Psoas muscle (tissue), 8 donors: ENCODE results near the gene ZNRF1. TPM values are rescaled to one million over a fixed set of nuclear protein-coding genes. Genes with fewer than 3 reads are reported as not detected.
A peak's percentile ranks its signal among the peaks of the same experiment; 100 is the strongest.

Source experiments
- ATAC-seq, 4 donors: fragments of 200-7000 bp; cut with Tn5 transposase; one replicate each; pipeline ENCODE4 v1.9.1; 2020; ENCODE audit warnings: moderate library complexity in 3 of 4, mild to moderate bottlenecking in 2 of 4
- DNase-seq, 2 donors: peaks; one replicate each; pipeline ENCODE4 v3.0.0-alpha.2; 2020
- H3K27ac ChIP-seq: fragments of 200-600 bp; one replicate; pipeline ENCODE4 v1.8.0; 2022
- H3K27me3 ChIP-seq, 3 donors: fragments of 200-600 bp in 1 of 3; one replicate each; pipeline versions ENCODE4 v1.6.1 to v1.8.0; 2013 to 2022; ENCODE audit warnings: low read length in 2 of 3, mild to moderate bottlenecking in 2 of 3, moderate library complexity in 1 of 3; ENCODE audit not compliant: insufficient read depth in 3 of 3
- H3K36me3 ChIP-seq, 2 donors: fragments of 200-600 bp in 1 of 2; one replicate each; pipeline versions ENCODE4 v1.6.1 to v1.8.0; 2013 to 2022; ENCODE audit warnings: low read depth in 1 of 2, mild to moderate bottlenecking in 1 of 2, moderate library complexity in 1 of 2; ENCODE audit not compliant: insufficient read depth in 1 of 2
- H3K4me1 ChIP-seq: fragments of 200-600 bp; one replicate; pipeline ENCODE4 v1.8.0; 2022
- H3K4me3 ChIP-seq: fragments of 200-600 bp; one replicate; pipeline ENCODE4 v1.8.0; 2022; ENCODE audit warnings: mild to moderate bottlenecking
- H3K9me3 ChIP-seq: fragments of 200-600 bp; one replicate; pipeline ENCODE4 v1.8.0; 2022
- CTCF ChIP-seq: fragments of 200-600 bp; IDR thresholded peaks from one replicate; pipeline ENCODE4 v1.8.0; 2022; ENCODE audit warnings: antibody characterized with exemption
- WGBS, 3 donors: extraction: QIAGEN DNeasy Blood & Tissue Kit; methylation state at CpG; one replicate each; pipeline versions ENCODE4 v1.1.6 to v1.1.7; 2013; 5-methylcytosine and 5-hydroxymethylcytosine counted together
- intact Hi-C, 2 donors: fragments of 100-400 bp; cut with DNase I; formaldehyde crosslinking; loops; one replicate each; pipeline versions ENCODE4 v1.11.0 to v1.14.2; 2022
- polyA plus RNA-seq, 3 donors: library from polyadenylated mRNA; stranded (reverse); fragments of 200-250 nt; gene quantifications; one replicate each; pipeline ENCODE4 v1.2.3, GENCODE V29; 2013
- total RNA-seq, 4 donors: library from RNA; stranded (reverse); fragmentation: NEBNext Ultra II Directional in 2 of 4; extraction: Animal tissue kit (Norgen Biotek cat#: 25700) in 2 of 4; gene quantifications; one replicate each; pipeline versions ENCODE4 v1.2.1 to v1.2.4, GENCODE V29; 2021 to 2023
- donor health status: healthy with polysubstance abuse.
- donor health status: DM: no; HTN: no; CAD: no; lungs with moderate emphysema.
- donor health status: Bipolar disorder and iron deficiency.
- donor health status: healthy.
- donor health status: DM: yes; HTN: yes; CAD: no.
- donor health status: DM: no; HTN: no; CAD: no.
- donor health status: DM: no; HTN: no; CAD: no.
- donor health status: DM: yes; HTN: yes; CAD: no.

ZNRF1 gene
- total and polyA plus RNA-seq, 7 donors = 6.7 to 57.0 (median 27.4) TPM

- Histone ChIP-seq H3K9me3 (no peaks in the 10 kb centered on the region), H3K36me3 (no peaks in the 10 kb centered on the region), H3K4me1 (peaks cover 73% of the 10 kb centered on the region), H3K27ac (peak overlapping the region; percentile 85), H3K4me3 (no peak overlapping the region), H3K27me3 (no peaks in the 10 kb centered on the region)
- intact Hi-C loops = loop anchor here in 1 of 2 donors (5.0 kb wide), 1 partner anchor 38 kb away; no protein-coding TSS in a partner anchor
- TF ChIP-seq CTCF = no peak
- WGBS, 3 donors = 66 to 72% (median 68%) methylated on average over 4 of the region's 4 CpGs
- DNase-seq (no peak), ATAC-seq (no peak)
These were observed 86.7 kb downstream of the ZNRF1 start for GRCh38 chr16:75085556-75085955.

GRCh38 chr16:75086281-75086680 is 87.5 kb downstream of the ZNRF1 start:
- H3K27me3 ChIP-seq = no peaks in the 10 kb centered on the region
- TF ChIP-seq CTCF = no peak
- H3K4me3 ChIP-seq = no peak overlapping the region
- no peaks in the 10 kb centered on the region for H3K36me3 ChIP-seq
- intact Hi-C loops = loop anchor here in 1 of 2 donors (5.0 kb wide), 1 partner anchor 39 kb away; no protein-coding TSS in a partner anchor
- no peak for DNase-seq
- ATAC-seq = peak in 1 of 4 donors; percentile 18
- H3K27ac ChIP-seq = peak overlapping the region; percentile 85
- no peaks in the 10 kb centered on the region for H3K9me3 ChIP-seq
- 59 to 74% (median 70%) methylated on average over 1 of the region's 1 CpG for WGBS, 3 donors
- peaks cover 72% of the 10 kb centered on the region for H3K4me1 ChIP-seq

- ATAC-seq = peak in 3 of 4 donors; percentile 32 to 38 (median 36)
- no peak for TF ChIP-seq CTCF
- peaks cover 68% of the 10 kb centered on the region for H3K4me1 ChIP-seq
- no peak for DNase-seq
- H3K9me3 ChIP-seq = no peaks in the 10 kb centered on the region
- H3K27me3 ChIP-seq = no peaks in the 10 kb centered on the region
- 54 to 64% (median 56%) methylated on average over 10 of the region's 10 CpGs for WGBS, 3 donors
- peak overlapping the region; percentile 85 for H3K27ac ChIP-seq
- no peaks in the 10 kb centered on the region for H3K36me3 ChIP-seq
- H3K4me3 ChIP-seq = no peak overlapping the region
- intact Hi-C loops = loop anchor here in 1 of 2 donors (5.0 kb wide), 1 partner anchor 40 kb away; no protein-coding TSS in a partner anchor
These were observed 88.0 kb downstream of the ZNRF1 start for GRCh38 chr16:75086688-75087374.

DNA sequence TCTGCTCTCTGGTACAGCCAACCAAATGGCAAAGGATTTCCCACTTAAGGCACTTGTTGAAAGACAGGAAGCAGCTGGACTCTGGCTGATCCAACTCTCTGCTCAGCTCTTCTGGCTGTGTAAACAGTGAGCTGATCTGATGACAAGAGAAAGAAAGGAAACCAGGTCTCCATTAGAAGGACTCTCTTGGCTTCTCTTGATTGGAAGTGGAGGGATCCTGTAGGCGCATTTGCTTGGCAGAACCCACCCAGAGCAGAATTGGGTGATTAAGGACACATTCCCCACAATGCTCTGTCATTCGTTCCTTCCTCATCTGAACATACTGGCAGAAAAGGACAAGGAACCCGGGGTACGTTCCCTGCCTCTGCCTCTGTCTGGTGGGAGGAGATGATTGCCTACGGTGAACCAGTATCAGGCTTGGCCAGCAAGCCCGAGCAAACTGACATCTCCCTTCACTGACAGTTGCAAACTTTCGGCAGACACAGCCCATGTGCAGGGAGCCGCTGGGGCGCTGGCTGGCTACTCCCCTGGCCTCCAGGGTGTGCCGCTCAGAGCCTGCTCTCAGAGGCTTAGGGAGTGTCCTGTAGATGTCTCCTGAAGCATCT is 88.7 kb downstream of the ZNRF1 start:
- peak overlapping the region; percentile 46 for H3K4me3 ChIP-seq
- H3K9me3 ChIP-seq = no peaks in the 10 kb centered on the region
- intact Hi-C loops = loop anchor here in 1 of 2 donors (5.0 kb wide), 1 partner anchor 40 kb away; no protein-coding TSS in a partner anchor
- DNase-seq (peak in 1 of 2 donors; percentile 71), ATAC-seq (peak; percentile 89 to 95 (median 92))
- H3K27ac ChIP-seq = peak overlapping the region; percentile 85
- no peak for TF ChIP-seq CTCF
- H3K4me1 ChIP-seq = peaks cover 68% of the 10 kb centered on the region
- 10 to 12% (median 11%) methylated on average over 10 of the region's 10 CpGs for WGBS, 3 donors
- H3K36me3 ChIP-seq = no peaks in the 10 kb centered on the region
- no peaks in the 10 kb centered on the region for H3K27me3 ChIP-seq
